ENCODE results near the gene CHRDL2.

CHRDL2 gene

GRCh38 chr11:74646954-74647353, 84.3 kb downstream of the CHRDL2 start:
- no peak overlapping the region for H3K9ac ChIP-seq (ENCODE audit: low read length)
- no peaks in the 10 kb centered on the region; the same call in 1 of the 2 replicates for H3K36me3 ChIP-seq (replicated peaks; ENCODE audit: insufficient read depth, low read length)

More at GRCh38 chr11:74646954-74647353, 84.3 kb downstream of the CHRDL2 start:
- no peak overlapping the region for H3K4me2 ChIP-seq (ENCODE audit: low read depth, low read length)
- no peaks in the 10 kb centered on the region for H3K4me1 ChIP-seq (ENCODE audit: low read length)
- H3K27me3 ChIP-seq (replicated peaks; ENCODE audit: insufficient read depth, low read length), result no peaks in the 10 kb centered on the region
- H4K20me1 ChIP-seq (ENCODE audit: insufficient read depth, low read length), result no peaks in the 10 kb centered on the region
- H3K27ac ChIP-seq (ENCODE audit: low read length), result no peak overlapping the region
- H3K79me2 ChIP-seq (ENCODE audit: low read length), result no peaks in the 10 kb centered on the region
- DNase-seq, result no peak
- no peak overlapping the region for H3K4me3 ChIP-seq (ENCODE audit: low read length)
- no peaks in the 10 kb centered on the region for H3F3A ChIP-seq (ENCODE audit: insufficient read depth, low read length)
- H3K9me3 ChIP-seq (replicated peaks; ENCODE audit: insufficient read depth, low read length), result no peaks in the 10 kb centered on the region
- TF ChIP-seq EZH2phosphoT487 (IDR thresholded peaks at IDR 0.05; ENCODE audit: low read length) (no peak), CTCF (IDR thresholded peaks at IDR 0.05; ENCODE audit: low read length) (no peak), EZH2 (optimal IDR thresholded peaks at IDR 0.05; ENCODE audit: low read depth, low read length) (no peak)
- no peak overlapping the region for H2AFZ ChIP-seq (ENCODE audit: low read length)
- no peaks in the 10 kb centered on the region for H3K9me2 ChIP-seq (replicated peaks; ENCODE audit: insufficient read depth, low read length)

Measured in MM.1S (cell line).